NCI-H345 treated with DMSO at 0.1 percent for 48 hours (cell line): ENCODE results near the gene TMEM150B.

ENCODE experiments used
- DNase-seq: peaks from one replicate; lab custom pipeline; 2025; ENCODE audit not compliant: unreplicated experiment; lab: John Stamatoyannopoulos, UW

Gene TMEM150B

DNA sequence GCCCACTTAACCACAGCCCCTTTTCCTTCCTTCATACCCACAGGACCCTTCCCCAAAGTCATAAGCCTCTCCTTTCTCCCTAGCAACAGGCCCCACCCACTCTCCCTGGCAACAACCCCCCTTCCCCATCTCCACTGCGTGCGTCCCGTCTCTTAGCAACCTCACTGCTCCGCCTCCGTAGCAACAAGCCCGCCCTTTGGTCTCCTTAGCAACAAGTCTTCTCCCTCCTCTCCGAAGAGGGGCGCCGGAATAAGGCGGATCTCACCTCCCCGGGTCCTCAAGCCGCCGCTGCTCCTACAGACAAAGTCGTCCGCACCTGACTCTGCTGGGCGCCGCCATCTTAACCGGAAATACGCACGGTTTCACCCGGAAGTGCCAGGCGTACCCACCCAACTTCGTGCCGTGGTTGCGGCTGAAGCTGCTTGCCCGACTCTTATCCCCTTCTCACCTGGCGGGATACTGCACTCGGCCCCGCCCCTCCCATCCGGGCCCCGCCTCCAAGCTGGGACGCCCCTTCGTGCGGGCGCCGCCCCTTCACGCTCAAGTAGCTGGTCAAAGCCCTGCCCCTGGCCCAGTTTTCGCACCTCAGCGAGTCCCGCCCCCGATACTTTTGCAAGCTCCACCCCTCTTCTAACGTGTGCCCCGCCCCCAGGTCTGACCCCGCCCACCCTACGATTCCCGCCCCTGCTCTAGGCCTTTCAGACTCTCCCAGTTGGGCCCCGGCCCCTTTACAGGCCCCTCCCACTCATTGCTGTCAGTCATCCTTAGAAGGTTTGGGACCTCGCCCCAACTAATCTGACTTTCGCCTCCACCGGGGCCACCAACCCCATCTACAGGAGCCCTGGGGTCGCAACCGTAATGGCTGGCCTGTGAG, 45.1 kb downstream of the TMEM150B start, which contains the start of gene HSPBP1:
TSS of gene HSPBP1 (minus strand) at position 341 of the 874 bp plus-strand sequence. CDS start 502 bp downstream, outside the sequence.
- peak; percentile 85 for DNase-seq

DNA sequence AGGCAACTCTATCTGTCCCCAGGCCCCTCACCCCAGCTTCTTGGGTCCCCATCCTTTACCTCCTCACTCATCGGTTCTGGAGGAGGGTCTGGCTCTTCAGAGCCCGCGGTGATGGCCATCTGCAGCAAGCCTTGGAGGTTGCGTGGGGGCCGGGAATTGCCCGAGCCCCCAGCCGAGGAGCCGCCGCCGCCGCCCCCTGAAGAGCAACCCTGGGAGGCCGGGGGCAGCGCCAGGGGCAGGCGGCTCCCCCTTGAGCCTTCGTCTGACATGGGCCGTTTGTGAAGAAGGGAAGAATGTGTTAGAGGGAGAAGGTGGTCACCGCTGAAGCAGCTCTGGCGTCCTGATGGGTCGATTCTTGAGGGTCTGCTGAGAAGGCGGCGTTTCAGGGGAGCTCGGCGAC, 45.8 kb downstream of the TMEM150B start:
- DNase-seq: no peak

DNA sequence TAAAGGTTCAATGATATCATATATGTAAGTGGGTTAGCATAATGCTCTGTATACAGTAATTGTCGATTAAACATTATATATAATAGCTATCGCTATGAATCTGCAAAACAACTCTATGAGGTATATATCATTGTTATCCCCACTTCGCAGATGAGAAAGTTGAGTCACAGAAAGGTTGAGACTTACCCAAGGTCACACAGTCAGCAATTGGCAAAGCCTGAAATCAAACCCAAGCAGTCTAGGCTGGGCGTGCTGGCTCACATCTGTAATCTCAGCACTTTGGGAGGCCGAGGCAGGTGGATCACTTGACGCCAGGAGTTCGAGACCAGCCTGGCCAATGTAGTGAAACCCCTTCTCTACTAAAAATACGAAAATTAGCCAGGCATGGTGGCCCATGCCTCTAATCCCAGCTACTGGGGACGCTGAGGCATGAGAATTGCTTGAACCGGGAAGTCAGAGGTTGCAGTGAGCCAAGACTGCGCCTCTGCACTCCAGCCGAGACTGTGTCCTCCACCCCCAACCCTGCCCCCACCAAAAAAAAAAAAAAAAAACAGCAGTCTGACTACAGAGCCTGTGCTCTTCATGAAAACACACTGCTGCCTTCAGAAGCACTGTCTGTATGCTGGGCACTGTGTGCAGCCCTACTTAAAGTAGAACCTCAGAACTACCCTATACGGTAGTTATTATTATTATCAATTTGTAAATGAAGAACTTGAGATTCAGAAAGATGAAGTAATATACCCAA, 46.6 kb downstream of the TMEM150B start:
- no peak for DNase-seq

DNA sequence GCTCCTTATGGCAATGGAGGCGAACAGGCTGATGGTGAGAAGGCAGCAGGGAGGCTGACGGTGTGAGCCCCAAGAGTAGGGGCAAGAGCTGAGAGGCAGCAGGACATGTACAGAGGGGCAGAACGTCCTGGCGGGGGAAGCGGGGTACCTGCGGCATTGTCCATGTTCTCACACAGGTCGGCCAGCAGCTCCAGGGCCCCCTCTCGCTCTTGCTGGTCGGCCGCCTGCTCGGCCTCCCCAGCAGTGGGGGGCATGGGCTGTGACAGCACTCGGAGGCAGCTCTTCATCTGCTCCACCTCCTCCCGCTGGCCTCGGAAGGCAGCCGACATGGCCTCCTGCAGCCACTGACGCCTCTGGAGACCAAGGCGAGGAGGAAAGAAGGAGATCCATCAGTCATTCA, 47.6 kb downstream of the TMEM150B start:
- DNase-seq: no peak

DNA sequence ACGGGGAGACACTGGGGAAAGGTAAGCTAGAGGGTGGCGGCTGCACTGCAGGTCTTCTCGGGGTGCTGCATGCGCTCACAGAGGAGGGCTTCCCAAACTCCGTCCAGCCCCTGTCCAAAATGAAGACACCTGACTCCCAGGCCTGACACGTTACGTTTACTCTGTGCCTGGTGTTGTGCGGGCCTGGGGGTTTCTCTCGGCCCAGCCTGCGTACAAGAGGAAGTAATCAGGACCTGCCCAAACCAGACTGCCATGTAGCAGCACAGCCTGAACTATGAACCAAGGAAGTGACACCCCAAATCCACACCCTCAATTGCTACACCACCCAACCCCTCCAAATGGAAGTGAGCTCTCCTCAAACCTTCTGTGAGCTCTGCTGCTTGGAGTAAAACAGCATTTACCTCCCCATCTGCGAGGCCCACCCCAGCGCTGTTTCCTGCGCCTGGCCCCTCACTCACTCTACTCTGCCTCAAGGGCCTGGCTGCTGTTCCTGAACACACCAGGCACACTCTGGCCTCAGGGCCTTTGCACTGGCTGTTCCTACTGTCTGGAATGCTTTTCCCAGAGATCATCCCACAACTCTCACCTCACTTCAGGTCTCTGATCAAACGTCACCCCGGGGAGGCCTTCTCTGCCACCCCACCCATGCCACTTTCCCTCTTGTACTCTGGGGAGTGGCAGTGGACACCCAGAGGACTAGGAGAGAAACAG, 48.3 kb downstream of the TMEM150B start:
- no peak for DNase-seq

DNA sequence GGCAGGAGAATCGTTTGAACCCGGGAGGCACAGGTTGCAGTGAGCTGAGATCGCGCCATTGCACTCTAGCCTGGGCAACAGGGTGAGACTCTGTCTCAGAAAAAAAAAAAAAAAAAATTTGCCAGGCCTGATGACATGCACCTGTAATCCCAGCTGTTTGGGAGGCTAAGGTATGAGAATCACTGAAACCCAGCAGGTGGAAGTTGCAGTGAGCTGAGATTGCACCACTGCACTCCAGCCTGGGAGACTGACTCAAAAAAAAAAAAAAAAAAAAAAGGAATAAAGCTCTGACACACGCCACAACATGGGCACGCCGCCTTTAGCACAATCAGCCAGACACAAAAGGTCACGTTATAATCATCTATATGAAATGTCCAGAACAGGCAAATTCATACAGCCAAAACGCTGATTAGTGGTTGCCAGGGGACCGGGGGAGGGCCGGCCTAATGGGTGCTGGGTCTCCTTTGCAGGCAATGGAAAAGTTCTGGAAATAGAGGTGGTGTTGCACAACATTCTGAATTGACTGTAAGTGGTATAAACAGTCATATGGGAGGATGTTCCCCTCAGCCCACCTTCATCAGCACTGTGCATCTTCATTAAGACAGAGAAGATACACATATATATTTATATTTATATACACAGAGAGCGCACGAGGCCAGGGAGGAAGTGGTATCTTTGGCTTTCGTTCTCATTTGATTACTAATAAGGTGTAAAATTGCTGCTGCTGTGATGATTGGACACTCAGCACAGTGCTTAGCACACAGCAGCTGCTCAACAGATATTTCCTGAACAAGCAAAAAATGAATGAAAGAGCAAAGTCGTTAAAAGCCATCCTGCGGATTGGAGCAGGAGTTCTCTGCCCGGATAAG, 49.1 kb downstream of the TMEM150B start:
- DNase-seq: no peak

DNA sequence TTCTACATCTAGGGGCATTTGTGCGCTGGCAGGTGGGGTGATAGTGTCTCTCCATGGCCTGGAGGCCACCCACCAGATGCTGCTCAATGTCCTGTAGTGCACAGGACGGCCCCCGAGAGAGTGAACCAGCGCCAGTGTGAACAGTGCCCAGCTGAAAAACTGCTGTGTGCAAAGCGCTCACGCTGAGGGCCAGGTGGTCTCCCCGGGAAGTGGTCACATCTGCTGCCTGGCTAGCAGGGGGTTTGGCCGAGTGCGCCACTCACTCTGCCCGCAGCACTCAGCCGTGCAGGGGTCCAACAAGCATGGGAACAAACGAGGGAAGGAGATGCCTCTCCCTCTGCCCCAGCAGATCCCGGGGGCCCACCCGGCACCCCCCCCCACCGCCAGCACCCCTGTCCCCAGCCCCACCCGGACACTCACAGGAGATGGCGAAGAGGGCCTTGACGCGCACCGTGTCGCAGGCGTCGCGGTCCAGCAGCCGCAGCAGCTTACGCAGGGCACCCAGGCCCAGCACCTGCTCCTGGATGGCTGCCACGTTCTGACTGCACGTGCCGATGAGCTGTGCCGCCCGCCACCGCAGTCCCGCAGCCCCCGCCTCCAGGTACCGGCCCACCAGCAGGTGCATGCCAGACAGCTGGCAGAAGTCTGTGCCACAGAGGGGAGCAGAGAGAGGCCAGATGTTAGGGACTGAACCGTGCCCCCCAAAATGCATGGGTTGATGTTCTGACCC, 51.0 kb downstream of the TMEM150B start:
- DNase-seq: no peak

DNA sequence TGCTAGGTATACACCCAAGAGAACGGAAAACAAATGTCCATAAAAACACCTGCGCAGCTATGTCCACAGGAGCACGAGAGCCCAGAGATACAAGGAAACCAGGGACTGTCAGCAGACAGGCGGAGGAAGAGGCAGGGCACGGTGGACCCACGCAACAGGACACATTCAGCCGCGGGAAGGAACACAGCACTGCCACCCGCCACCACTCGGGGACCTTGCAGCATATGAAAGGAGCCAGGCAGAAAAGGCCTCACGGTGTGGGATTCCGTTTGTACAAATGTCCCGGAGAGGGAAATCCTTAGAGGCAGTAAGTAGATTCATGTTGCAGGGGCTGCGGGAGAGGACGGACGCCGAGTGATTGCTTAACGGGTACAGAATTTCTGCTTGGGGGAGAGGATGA, 53.0 kb downstream of the TMEM150B start:
- DNase-seq: no peak

DNA sequence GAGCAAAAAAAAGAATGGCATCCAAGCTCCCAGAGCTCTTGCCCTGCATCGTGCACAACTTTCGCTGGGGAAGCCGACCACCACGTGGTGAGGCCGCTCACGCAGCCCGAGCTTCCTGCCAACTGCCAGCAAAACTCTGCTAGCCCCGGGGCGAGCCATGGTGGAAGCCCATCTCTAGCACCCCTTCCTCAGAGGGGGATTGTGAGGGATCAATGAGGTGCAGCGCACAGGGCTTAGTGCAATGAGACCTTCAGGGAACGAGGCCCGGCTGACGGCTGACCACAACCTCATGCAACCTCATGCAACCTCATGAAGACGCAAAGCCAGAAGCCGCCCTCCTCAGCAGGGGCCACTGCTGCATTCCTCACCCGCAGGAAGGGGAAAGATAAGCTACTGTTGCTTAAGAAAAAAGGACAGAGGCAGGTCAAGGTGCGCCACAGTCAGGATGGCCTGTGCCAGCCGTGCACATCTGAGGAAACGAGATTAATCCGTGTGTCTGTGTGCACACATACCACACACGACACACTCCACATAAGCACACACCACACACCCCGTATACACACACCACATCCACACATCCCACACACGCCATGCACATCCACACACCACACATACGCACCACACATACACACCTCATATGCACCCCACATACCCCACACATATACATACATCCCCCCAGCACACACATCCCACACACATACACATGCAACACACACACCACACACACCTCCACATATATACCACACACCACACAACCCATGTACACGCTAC, 54.8 kb downstream of the TMEM150B start:
- no peak for DNase-seq

DNA sequence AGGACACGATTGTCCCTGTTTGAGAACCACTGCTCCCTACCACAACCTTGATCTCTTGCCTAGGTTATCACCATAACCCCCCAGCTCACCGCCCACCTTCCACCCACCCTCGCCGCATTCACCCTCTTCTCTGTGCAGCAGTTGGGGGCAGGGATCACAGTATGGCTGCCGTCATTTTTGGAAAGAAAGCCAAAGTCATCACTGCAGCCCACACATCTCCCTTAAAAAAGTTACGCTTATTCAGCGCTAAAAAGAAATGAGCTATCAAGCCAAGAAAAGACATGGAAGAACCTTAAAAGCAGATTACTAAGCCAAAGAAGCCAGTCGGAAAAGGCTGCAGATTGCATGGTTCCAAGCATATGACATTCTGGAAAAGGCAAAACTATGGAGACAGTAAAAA, 55.8 kb downstream of the TMEM150B start:
- no peak for DNase-seq

DNA sequence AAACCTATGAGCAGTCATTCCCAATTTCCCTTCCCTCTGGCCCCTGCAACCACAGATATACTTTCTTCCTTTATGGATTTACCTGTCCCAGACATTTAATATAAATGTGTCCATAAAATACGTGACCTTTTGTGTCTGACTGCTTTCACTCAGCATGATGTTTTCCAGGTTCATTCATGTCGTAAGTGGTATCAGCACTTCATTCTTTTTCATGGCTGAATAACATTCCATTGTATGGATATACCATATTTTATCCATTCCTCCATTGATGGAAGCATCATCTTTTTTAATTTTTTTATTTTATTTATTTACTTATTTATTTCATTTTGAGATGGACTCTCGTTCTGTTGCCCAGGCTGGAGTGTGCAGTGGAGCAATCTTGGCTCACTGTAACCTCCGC, 58.3 kb downstream of the TMEM150B start:
- DNase-seq: no peak

DNA sequence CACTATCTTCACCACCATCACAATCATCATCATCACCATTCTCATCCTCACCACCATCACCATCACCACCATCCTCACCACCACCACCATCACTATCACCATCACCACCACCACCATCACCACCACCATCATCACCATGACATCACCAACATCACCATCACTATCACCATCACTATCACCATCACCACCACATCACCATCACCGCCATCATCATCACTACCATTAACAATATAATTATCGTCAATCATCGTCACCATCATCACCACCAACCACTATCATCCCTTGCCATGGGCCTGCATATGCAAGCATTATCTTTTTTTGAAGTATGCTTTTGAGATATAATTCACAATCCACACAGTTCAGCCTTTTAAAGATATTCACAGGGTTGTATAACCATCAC, 58.7 kb downstream of the TMEM150B start:
- DNase-seq: no peak

DNA sequence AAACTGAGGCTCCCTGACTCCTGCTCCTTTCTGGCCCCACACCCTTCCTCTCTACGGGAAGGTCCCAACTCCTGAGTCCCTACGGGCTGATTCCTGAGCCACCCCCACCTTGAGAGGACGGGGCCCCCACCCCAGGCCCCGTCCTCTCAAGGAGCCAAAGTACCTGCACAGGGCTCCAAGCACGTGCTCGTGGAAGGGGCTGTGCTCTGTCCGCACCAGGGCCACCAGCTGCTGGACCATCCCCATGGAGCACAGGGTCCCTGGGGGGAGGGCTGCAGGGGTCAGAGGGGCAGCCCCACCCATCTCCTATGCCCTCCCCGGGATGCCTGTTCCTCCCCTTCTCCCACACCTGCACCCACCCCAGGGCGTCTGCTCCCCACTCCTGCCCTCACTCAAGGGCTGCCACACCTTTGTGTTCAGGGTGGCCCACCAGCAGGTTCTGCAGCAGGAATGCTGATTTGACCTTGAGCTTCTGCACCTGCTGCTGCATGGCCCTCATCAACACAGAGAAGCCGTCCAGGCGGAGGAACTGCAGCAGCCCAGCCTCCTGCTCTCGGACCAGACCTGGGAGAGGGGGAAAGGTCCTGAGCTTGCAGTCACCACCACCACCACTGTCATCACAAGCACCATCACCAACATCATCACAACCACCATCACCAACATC, 59.3 kb downstream of the TMEM150B start:
- DNase-seq: no peak

DNA sequence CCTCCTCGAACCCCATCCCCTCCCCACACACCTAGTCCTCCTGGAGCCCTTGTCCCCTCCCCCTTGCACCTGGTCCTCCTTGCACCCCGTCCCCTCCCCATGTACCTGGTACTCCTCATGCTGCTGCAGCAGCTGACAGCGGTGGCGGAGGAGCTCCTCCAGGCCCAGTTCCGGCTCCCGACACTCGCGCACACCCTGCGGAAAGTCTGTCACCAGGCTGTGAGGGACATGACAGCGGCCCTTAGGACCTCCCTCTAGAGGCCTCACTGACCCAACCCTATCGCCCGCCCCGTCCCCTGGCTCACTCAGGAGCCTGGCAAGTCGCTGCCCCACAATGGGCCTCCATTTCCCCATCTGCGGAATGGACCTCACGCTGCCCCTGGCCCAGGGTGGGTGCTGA, 60.0 kb downstream of the TMEM150B start:
- no peak for DNase-seq

DNA sequence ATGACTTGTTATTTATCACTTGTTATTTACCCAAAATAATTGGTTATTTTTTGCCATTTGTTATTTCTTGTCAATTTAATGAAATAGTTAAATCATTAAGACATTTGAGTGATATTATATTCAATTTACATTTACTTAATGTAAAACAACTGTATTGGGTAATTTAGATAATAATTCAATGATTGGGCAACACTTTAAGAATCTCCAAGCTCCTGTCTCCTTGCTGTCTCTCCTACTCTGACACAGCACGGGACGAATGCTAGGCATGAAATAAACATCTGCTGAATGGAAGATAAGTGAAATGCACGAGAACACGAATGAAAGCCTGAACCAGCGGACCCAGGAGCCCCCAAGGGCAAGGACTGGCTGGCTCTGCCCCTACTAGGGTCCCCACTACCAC, 60.6 kb downstream of the TMEM150B start:
- no peak for DNase-seq
